Activated T-cell treated with anti-CD3 and anti-CD28 coated beads, Interleukin-2, amount 50 U/mL, for 72 hours (primary cell): ENCODE measurements around the gene NXPE1. TPM values are rescaled to one million over a fixed set of nuclear protein-coding genes. Genes with fewer than 3 reads are reported as not detected.

Experiments used
- ATAC-seq, 2 donors: fragments of 150-1000 bp; cut with Tn5 transposase; replicated peaks in 1 of 2; 2 replicates each; pipeline ENCODE4 v1.10.0; 2021; ENCODE audit warnings: moderate library complexity in 2 of 2, mild to moderate bottlenecking in 1 of 2
- DNase-seq, 2 donors: peaks; one replicate each; pipeline ENCODE4 v3.0.0; 2021 to 2022; ENCODE audit warnings: mixed read lengths in 1 of 2
- H3K27ac Mint-ChIP-seq: one replicate; pipeline ENCODE4 v1.8.0; 2022; ENCODE audit warnings: mild to moderate bottlenecking, moderate library complexity, mixed read lengths
- H3K27me3 Mint-ChIP-seq: one replicate; pipeline ENCODE4 v1.8.0; 2022; ENCODE audit warnings: low read depth, mixed read lengths
- H3K36me3 Mint-ChIP-seq, 2 donors: one replicate each; pipeline ENCODE4 v1.8.0; 2022; ENCODE audit warnings: mixed read lengths in 2 of 2, mild to moderate bottlenecking in 1 of 2; ENCODE audit not compliant: insufficient read depth in 2 of 2
- H3K4me1 Mint-ChIP-seq: one replicate; pipeline ENCODE4 v1.8.0; 2022; ENCODE audit warnings: low read depth, mixed read lengths
- H3K4me3 Mint-ChIP-seq, 2 donors: one replicate each; pipeline ENCODE4 v1.8.0; 2022; ENCODE audit warnings: mild to moderate bottlenecking in 2 of 2, mixed read lengths in 2 of 2, moderate library complexity in 2 of 2
- H3K9me3 Mint-ChIP-seq, 2 donors: one replicate each; pipeline ENCODE4 v1.8.0; 2022; ENCODE audit warnings: mixed read lengths in 2 of 2
- total RNA-seq, 2 donors: library from RNA; stranded (reverse); gene quantifications; one replicate each; pipeline ENCODE4 v1.2.3, GENCODE V29; 2022

Gene NXPE1
- total RNA-seq, 2 donors from 2014 or later: not detected

GRCh38 chr11:114595571-114595970 lies 35.9 kb upstream of the NXPE1 start, which contains the start of gene NXPE4:
Gene NXPE4 (minus strand): TSS chr11:114595786. CDS start chr11:114594759, 1,027 bp downstream.
- no peaks in the 10 kb centered on the region for H3K4me1 Mint-ChIP-seq
- ATAC-seq (no peak), DNase-seq (no peak)
- no peaks in the 10 kb centered on the region for H3K9me3 Mint-ChIP-seq
- no peak within 1 kb of the TSS for H3K4me3 Mint-ChIP-seq
- no peaks in the 10 kb centered on the region for H3K36me3 Mint-ChIP-seq
- peaks cover 9% of the 10 kb centered on the region for H3K27me3 Mint-ChIP-seq
- H3K27ac Mint-ChIP-seq: no peak within 1 kb of the TSS

- no peak for ATAC-seq
- no peak overlapping the region for H3K27ac Mint-ChIP-seq
- no peaks in the 10 kb centered on the region for H3K36me3 Mint-ChIP-seq
- peaks cover 9% of the 10 kb centered on the region for H3K27me3 Mint-ChIP-seq
- H3K4me3 Mint-ChIP-seq: no peak overlapping the region
- H3K9me3 Mint-ChIP-seq: no peaks in the 10 kb centered on the region
- H3K4me1 Mint-ChIP-seq: no peaks in the 10 kb centered on the region
- DNase-seq: no peak
Measured at GRCh38 chr11:114594703-114595102, 35.0 kb upstream of the NXPE1 start.

- no peaks in the 10 kb centered on the region for H3K4me1 Mint-ChIP-seq
- DNase-seq: no peak
- peaks cover 14 to 19% of the 10 kb centered on the region in 2 donors for H3K9me3 Mint-ChIP-seq
- H3K27me3 Mint-ChIP-seq: no peaks in the 10 kb centered on the region
- ATAC-seq: no peak
- no peak overlapping the region for H3K27ac Mint-ChIP-seq
- H3K4me3 Mint-ChIP-seq: no peak overlapping the region
- peaks cover 10 to 13% of the 10 kb centered on the region in 2 donors for H3K36me3 Mint-ChIP-seq
Measured at GRCh38 chr11:114587398-114587953, 27.8 kb upstream of the NXPE1 start.

DNA sequence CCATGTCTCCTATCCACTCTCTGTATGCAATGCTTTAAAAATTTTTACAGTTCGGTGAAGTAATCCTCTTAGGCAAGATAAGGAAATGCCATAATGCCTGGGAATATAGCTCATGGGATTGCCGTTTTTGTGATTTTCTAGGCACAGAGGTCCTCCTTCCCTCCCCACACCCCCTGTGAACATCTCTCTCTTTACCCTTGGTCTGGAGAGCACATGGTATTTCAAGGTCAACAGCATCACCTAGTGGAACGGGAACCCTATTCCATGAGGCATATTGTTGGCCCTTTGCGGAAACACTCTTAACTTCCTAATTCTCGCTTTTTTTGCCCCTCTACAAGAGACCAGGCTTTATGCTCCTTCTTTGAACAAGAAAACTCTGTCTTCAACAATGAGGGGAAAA lies 27.1 kb upstream of the NXPE1 start:
- Mint-ChIP-seq H3K36me3 (peaks cover 10 to 13% of the 10 kb centered on the region in 2 donors), H3K9me3 (peaks cover 14 to 19% of the 10 kb centered on the region in 2 donors), H3K27me3 (no peaks in the 10 kb centered on the region), H3K27ac (no peak overlapping the region), H3K4me1 (no peaks in the 10 kb centered on the region), H3K4me3 (no peak overlapping the region)
- DNase-seq (no peak), ATAC-seq (no peak)

- Mint-ChIP-seq H3K4me3 (no peak overlapping the region), H3K27ac (no peak overlapping the region), H3K36me3 (no peaks in the 10 kb centered on the region), H3K27me3 (peaks cover 17% of the 10 kb centered on the region), H3K4me1 (no peaks in the 10 kb centered on the region), H3K9me3 (peaks cover 8 to 10% of the 10 kb centered on the region in 2 donors)
- DNase-seq (no peak), ATAC-seq (no peak)
Measured at GRCh38 chr11:114571712-114572111, 12.0 kb upstream of the NXPE1 start.

GRCh38 chr11:114569801-114570200 lies 10.1 kb upstream of the NXPE1 start:
- no peak overlapping the region for H3K4me3 Mint-ChIP-seq
- DNase-seq (no peak), ATAC-seq (no peak)
- H3K27ac Mint-ChIP-seq: no peak overlapping the region
- H3K27me3 Mint-ChIP-seq: peaks cover 17% of the 10 kb centered on the region
- peaks cover 4 to 8% of the 10 kb centered on the region in 2 donors for H3K9me3 Mint-ChIP-seq
- no peaks in the 10 kb centered on the region for H3K4me1 Mint-ChIP-seq
- no peaks in the 10 kb centered on the region for H3K36me3 Mint-ChIP-seq

DNA sequence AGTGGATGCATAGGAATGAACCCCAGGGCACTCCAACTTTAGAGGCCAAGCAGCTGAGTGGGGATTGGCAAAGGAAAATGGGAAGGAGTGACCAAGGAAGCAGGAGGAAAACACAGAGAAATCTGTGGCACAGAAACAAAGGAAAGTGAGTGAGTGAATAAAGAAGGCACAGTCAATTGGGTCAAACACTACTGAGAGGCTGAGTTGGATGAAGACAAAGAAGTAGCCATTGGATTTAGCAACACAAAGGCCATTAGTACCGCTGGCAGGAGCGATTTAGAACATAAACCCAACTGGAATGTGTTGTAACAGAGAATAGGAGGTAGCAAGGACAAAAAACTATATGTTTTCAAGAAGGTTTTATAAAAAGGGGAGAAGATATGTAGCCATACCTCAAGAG lies 6.6 kb upstream of the NXPE1 start:
- peaks cover 3% of the 10 kb centered on the region for H3K27me3 Mint-ChIP-seq
- no peaks in the 10 kb centered on the region for H3K9me3 Mint-ChIP-seq
- peaks cover 10% of the 10 kb centered on the region for H3K4me1 Mint-ChIP-seq
- H3K27ac Mint-ChIP-seq: no peak overlapping the region
- DNase-seq (no peak), ATAC-seq (no peak)
- H3K4me3 Mint-ChIP-seq: no peak overlapping the region
- no peaks in the 10 kb centered on the region for H3K36me3 Mint-ChIP-seq

DNA sequence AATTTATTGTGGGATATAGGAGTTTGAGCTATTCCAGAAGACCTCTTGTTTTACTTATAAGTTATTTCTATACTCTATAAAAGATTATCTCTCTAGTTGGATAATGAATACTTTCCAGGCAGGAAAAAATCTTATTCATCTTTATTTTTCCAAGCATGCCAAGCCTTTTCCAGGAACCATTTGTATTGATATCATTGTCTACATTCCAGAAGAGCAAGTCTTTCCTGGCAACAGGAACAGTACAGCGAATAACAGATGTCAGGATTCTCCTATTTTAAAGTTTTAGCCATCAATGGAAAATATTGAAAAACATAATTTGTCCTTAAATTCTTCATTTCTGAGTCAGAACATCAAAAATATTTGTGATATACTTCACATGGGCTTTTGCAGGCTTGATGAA lies 5.2 kb upstream of the NXPE1 start:
- Mint-ChIP-seq H3K27me3 (peaks cover under 1% of the 10 kb centered on the region), H3K36me3 (no peaks in the 10 kb centered on the region), H3K4me3 (no peak overlapping the region), H3K9me3 (no peaks in the 10 kb centered on the region), H3K27ac (no peak overlapping the region), H3K4me1 (peaks cover 10% of the 10 kb centered on the region)
- no peak for DNase-seq
- ATAC-seq: no peak

- Mint-ChIP-seq H3K9me3 (no peaks in the 10 kb centered on the region), H3K36me3 (no peaks in the 10 kb centered on the region), H3K4me3 (no peak overlapping the region)
Measured at GRCh38 chr11:114563077-114563476, 3.4 kb upstream of the NXPE1 start.

GRCh38 chr11:114562166-114562916 lies 2.7 kb upstream of the NXPE1 start:
- Mint-ChIP-seq H3K4me3 (no peak overlapping the region), H3K27me3 (peaks cover 8% of the 10 kb centered on the region), H3K27ac (no peak overlapping the region), H3K9me3 (no peaks in the 10 kb centered on the region), H3K4me1 (peaks cover 10% of the 10 kb centered on the region), H3K36me3 (no peaks in the 10 kb centered on the region)
- ATAC-seq (no peak), DNase-seq (no peak)

More at GRCh38 chr11:114563077-114563476, 3.4 kb upstream of the NXPE1 start:
- Mint-ChIP-seq H3K4me1 (peaks cover 10% of the 10 kb centered on the region), H3K27ac (no peak overlapping the region), H3K27me3 (peaks cover 8% of the 10 kb centered on the region)
- ATAC-seq (no peak), DNase-seq (no peak)

- H3K4me1 Mint-ChIP-seq: no peaks in the 10 kb centered on the region
- H3K4me3 Mint-ChIP-seq: no peak overlapping the region
- H3K27me3 Mint-ChIP-seq: peaks cover 8% of the 10 kb centered on the region
- H3K27ac Mint-ChIP-seq: no peak overlapping the region
- DNase-seq: no peak
- H3K9me3 Mint-ChIP-seq: no peaks in the 10 kb centered on the region
- no peak for ATAC-seq
- no peaks in the 10 kb centered on the region for H3K36me3 Mint-ChIP-seq
Measured at GRCh38 chr11:114556135-114556534, 3.5 kb downstream of the NXPE1 start.

DNA sequence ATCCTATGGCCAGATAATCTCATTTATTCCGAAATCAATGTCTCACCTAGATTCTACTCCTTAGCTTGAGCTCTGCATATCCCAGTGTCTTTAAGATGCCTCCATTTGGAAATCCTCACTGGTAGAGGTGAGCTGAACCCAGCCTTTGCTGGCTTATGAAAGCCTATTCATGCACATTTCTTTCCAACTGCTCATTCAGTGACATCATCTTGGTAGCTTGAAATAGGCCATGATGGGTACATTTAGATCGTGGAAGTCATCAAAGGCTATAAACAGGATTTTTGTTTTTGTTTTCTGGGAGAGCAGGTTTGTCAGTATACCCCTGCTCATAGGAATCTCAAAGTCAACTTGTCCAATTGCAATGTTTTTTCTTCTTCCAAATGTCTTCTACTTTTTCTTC lies 6.0 kb downstream of the NXPE1 start:
- H3K27ac Mint-ChIP-seq: no peak overlapping the region
- no peaks in the 10 kb centered on the region for H3K9me3 Mint-ChIP-seq
- no peak for DNase-seq
- H3K4me1 Mint-ChIP-seq: no peaks in the 10 kb centered on the region
- H3K27me3 Mint-ChIP-seq: no peaks in the 10 kb centered on the region
- no peaks in the 10 kb centered on the region for H3K36me3 Mint-ChIP-seq
- ATAC-seq: no peak
- H3K4me3 Mint-ChIP-seq: no peak overlapping the region

- Mint-ChIP-seq H3K4me3 (no peak overlapping the region), H3K27me3 (peaks cover 7% of the 10 kb centered on the region), H3K4me1 (no peaks in the 10 kb centered on the region), H3K9me3 (peaks cover 0 to under 1% of the 10 kb centered on the region in 2 donors), H3K36me3 (no peaks in the 10 kb centered on the region), H3K27ac (no peak overlapping the region)
- no peak for ATAC-seq
- DNase-seq: no peak
Measured at GRCh38 chr11:114551060-114551459, 8.6 kb downstream of the NXPE1 start.

- no peak overlapping the region for H3K27ac Mint-ChIP-seq
- H3K27me3 Mint-ChIP-seq: no peaks in the 10 kb centered on the region
- H3K4me3 Mint-ChIP-seq: no peak overlapping the region
- DNase-seq (no peak), ATAC-seq (no peak)
- H3K36me3 Mint-ChIP-seq: peaks cover 0 to 2% of the 10 kb centered on the region in 2 donors
- H3K4me1 Mint-ChIP-seq: no peaks in the 10 kb centered on the region
- peaks cover 5 to 8% of the 10 kb centered on the region in 2 donors for H3K9me3 Mint-ChIP-seq
Measured at GRCh38 chr11:114525682-114526081, 34.0 kb downstream of the NXPE1 start.
